Smooth muscle cell (in vitro differentiated cells): ENCODE data around the gene ARV1. TPM values are rescaled to one million over a fixed set of nuclear protein-coding genes. Genes with fewer than 3 reads are reported as not detected.
A peak's percentile ranks its signal among the peaks of the same experiment; 100 is the strongest.

ENCODE experiments used
- DNase-seq: peaks from one replicate; lab custom pipeline; 2025; ENCODE audit not compliant: unreplicated experiment; lab: John Stamatoyannopoulos, UW
- H2AFZ ChIP-seq: fragments of 200-600 bp; sonication (generic); 2 replicates; pipeline ENCODE4 v1.6.0; 2016; ENCODE audit warnings: antibody characterized with exemption, low read depth, mild to moderate bottlenecking
- H3F3A ChIP-seq: fragments of 200-600 bp; sonication (generic); 2 replicates; pipeline ENCODE4 v1.6.0; 2017; ENCODE audit warnings: antibody characterized with exemption, low read depth
- H3K27ac ChIP-seq: fragments of 200-600 bp; sonication (generic); 2 replicates; pipeline ENCODE4 v1.5.1; 2016; ENCODE audit warnings: low read depth, mild to moderate bottlenecking
- H3K27me3 ChIP-seq: fragments of 200-600 bp; sonication (generic); 2 replicates; pipeline ENCODE4 v1.6.1; 2016; ENCODE audit warnings: low read depth, mild to moderate bottlenecking
- H3K36me3 ChIP-seq: fragments of 200-600 bp; sonication (generic); 2 replicates; pipeline ENCODE4 v1.5.1; 2016; ENCODE audit warnings: low read depth
- H3K4me1 ChIP-seq: fragments of 200-600 bp; sonication (generic); 2 replicates; pipeline ENCODE4 v1.5.1; 2016; ENCODE audit warnings: low read depth
- H3K4me2 ChIP-seq: fragments of 200-600 bp; sonication (generic); 2 replicates; pipeline ENCODE4 v1.6.0; 2016; ENCODE audit warnings: mild to moderate bottlenecking
- H3K4me3 ChIP-seq: fragments of 200-600 bp; sonication (generic); 2 replicates; pipeline ENCODE4 v1.5.1; 2016; ENCODE audit warnings: mild to moderate bottlenecking
- H3K79me2 ChIP-seq: fragments of 200-600 bp; sonication (generic); 2 replicates; pipeline ENCODE4 v1.6.0; 2016; ENCODE audit warnings: low read depth, mild to moderate bottlenecking
- H3K9ac ChIP-seq: fragments of 200-600 bp; sonication (generic); 2 replicates; pipeline ENCODE4 v1.6.0; 2016; ENCODE audit warnings: low read depth
- H3K9me3 ChIP-seq: fragments of 200-600 bp; sonication (generic); replicated peaks from 2 replicates; pipeline ENCODE4 v1.5.1; 2016; ENCODE audit warnings: low read depth
- H4K20me1 ChIP-seq: fragments of 200-600 bp; sonication (generic); 2 replicates; pipeline ENCODE4 v1.6.0; 2016; ENCODE audit warnings: low read depth
- WGBS: methylation state at CpG from one replicate; pipeline ENCODE4 v1.1.7; 2016; ENCODE audit warnings: low lambda C conversion rate; 5-methylcytosine and 5-hydroxymethylcytosine counted together
- polyA plus RNA-seq: library from polyadenylated mRNA; unstranded; fragments of >200 nt; fragmentation: Nextera tagmentation; extraction: Ambion mirVana; gene quantifications from 2 replicates; pipeline ENCODE4 v1.2.1, GENCODE V29; 2016
- total RNA-seq: library from RNA; depleted of rRNA; stranded (reverse); fragments of >200 nt; gene quantifications from 2 replicates; pipeline ENCODE4 v1.2.3, GENCODE V29; 2014
- TF ChIP-seq, protein P1 (sequence below): fragments of 200-600 bp; sonication (generic); IDR thresholded peaks from 2 replicates; pipeline ENCODE4 v1.5.1; 2017; ENCODE audit warnings: borderline replicate concordance, mild to moderate bottlenecking, antibody characterized with exemption; ENCODE audit not compliant: insufficient read depth, poor library complexity, severe bottlenecking

Gene ARV1
- total and polyA plus RNA-seq, 2 experiments from 2014 or later = 7.4 to 12.5 TPM

DNA sequence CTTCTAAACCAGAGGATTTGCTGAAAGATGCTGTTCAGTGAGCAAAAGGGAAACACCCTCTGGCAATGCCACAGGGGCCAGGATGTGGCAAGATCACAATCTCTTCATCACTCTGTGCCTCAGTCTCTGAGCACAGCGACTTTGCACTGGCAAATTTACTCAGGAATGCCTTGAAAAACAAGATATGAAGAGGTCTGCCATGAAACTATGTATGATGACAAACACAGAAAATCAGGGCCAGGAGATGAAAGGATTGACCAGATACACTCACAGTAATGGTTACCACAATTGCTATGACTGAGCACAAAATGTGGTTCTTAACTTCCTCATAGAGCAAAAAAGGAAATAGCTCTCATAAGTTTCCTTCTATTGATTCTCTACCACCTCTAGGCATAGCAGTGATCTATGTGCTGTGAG, 6.0 kb upstream of the ARV1 start:
- DNase-seq = no peak

DNA sequence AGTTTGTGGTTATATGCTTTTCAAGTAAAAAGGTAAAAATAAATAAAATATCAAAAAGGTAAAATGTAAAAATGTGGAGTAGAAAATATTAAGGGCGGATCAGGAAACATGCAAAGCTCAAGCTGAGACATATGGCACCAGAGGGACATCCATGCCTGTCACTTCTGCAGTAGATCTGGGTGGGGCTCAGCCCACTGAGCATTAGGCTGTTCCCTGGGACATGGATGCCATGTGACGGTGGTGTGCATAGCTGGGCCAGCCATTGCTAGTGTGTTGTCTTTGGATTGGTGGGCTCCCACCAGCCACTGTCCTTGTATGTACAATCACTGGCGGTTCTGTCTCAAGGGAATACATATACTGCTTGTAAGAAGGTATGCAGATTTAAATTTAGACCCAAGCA, 3.3 kb upstream of the ARV1 start:
- Histone ChIP-seq H3K27ac (no peak overlapping the region), H3K9me3 (no peaks in the 10 kb centered on the region), H3K27me3 (no peaks in the 10 kb centered on the region), H3K36me3 (no peaks in the 10 kb centered on the region), H3K79me2 (peaks cover 10% of the 10 kb centered on the region), H2AFZ (no peak overlapping the region), H3K4me1 (peaks cover 11% of the 10 kb centered on the region), H3K4me3 (no peak overlapping the region), H3K9ac (no peak overlapping the region), H3K4me2 (no peak overlapping the region), H3F3A (no peaks in the 10 kb centered on the region), H4K20me1 (no peaks in the 10 kb centered on the region)
- TF ChIP-seq, protein P1, sequence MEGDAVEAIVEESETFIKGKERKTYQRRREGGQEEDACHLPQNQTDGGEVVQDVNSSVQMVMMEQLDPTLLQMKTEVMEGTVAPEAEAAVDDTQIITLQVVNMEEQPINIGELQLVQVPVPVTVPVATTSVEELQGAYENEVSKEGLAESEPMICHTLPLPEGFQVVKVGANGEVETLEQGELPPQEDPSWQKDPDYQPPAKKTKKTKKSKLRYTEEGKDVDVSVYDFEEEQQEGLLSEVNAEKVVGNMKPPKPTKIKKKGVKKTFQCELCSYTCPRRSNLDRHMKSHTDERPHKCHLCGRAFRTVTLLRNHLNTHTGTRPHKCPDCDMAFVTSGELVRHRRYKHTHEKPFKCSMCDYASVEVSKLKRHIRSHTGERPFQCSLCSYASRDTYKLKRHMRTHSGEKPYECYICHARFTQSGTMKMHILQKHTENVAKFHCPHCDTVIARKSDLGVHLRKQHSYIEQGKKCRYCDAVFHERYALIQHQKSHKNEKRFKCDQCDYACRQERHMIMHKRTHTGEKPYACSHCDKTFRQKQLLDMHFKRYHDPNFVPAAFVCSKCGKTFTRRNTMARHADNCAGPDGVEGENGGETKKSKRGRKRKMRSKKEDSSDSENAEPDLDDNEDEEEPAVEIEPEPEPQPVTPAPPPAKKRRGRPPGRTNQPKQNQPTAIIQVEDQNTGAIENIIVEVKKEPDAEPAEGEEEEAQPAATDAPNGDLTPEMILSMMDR = no peak
- WGBS = 63% methylated on average over 3 of the region's 3 CpGs
- DNase-seq = no peak

More for the DNA sequence above, 6.0 kb upstream of the ARV1 start:
- Histone ChIP-seq H3K4me2 (no peak overlapping the region), H2AFZ (no peak overlapping the region), H3K4me3 (no peak overlapping the region), H3K4me1 (peaks cover 5% of the 10 kb centered on the region), H3K36me3 (no peaks in the 10 kb centered on the region), H3K9ac (no peak overlapping the region), H3K27me3 (no peaks in the 10 kb centered on the region), H4K20me1 (no peaks in the 10 kb centered on the region), H3K9me3 (no peaks in the 10 kb centered on the region), H3F3A (no peaks in the 10 kb centered on the region), H3K27ac (peak overlapping the region; percentile 34), H3K79me2 (no peaks in the 10 kb centered on the region)
- 59% methylated on average over 1 of the region's 1 CpG for WGBS
- TF ChIP-seq, protein P1 = no peak

DNA sequence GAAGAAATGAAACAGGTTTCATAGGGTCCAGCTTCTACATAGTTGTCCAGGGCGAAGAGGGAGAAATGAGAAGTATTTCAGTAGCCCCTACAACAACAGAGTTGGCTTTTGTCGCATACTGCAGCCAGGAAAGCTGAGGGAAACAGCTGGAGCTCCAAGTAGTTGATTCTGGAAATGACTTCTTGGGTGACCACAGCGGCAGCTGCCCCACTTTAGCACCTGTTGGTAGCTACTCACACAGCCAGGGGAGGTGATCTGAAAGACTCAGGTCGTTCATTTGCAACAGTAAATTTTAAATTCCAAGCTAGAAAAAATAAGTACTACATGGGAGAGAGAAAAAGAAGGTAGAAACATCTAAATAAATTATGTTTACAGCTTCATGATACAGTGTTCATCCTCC, 2.5 kb upstream of the ARV1 start:
- TF ChIP-seq, protein P1 = no peak
- no peak overlapping the region for H3K27ac ChIP-seq
- peaks cover 10% of the 10 kb centered on the region for H3K79me2 ChIP-seq
- H3F3A ChIP-seq = no peaks in the 10 kb centered on the region
- DNase-seq = no peak
- no peaks in the 10 kb centered on the region for H3K9me3 ChIP-seq
- H3K9ac ChIP-seq = no peak overlapping the region
- no peak overlapping the region for H3K4me3 ChIP-seq
- 91% methylated on average over 4 of the region's 4 CpGs for WGBS
- H4K20me1 ChIP-seq = no peaks in the 10 kb centered on the region
- H3K36me3 ChIP-seq = no peaks in the 10 kb centered on the region
- no peak overlapping the region for H2AFZ ChIP-seq
- no peaks in the 10 kb centered on the region for H3K27me3 ChIP-seq
- no peak overlapping the region for H3K4me2 ChIP-seq
- H3K4me1 ChIP-seq = peaks cover 11% of the 10 kb centered on the region
